Fibroblast of peridontal ligament (primary cell): Measurements from ENCODE around the gene CDYL2.
"Not testable (repeated sequence)": the region's sequence is repeated elsewhere in the genome, so short reads cannot be mapped to it uniquely, and the experiment has no call there.

Experiments
- DNase-seq: peaks from one replicate; pipeline ENCODE4 v3.0.0-alpha.2; 2010; ENCODE audit errors: extremely low read depth

The CDYL2 gene

GRCh38 chr16:80670170-80670865, 134.1 kb downstream of the CDYL2 start:
- DNase-seq = no peak

DNA sequence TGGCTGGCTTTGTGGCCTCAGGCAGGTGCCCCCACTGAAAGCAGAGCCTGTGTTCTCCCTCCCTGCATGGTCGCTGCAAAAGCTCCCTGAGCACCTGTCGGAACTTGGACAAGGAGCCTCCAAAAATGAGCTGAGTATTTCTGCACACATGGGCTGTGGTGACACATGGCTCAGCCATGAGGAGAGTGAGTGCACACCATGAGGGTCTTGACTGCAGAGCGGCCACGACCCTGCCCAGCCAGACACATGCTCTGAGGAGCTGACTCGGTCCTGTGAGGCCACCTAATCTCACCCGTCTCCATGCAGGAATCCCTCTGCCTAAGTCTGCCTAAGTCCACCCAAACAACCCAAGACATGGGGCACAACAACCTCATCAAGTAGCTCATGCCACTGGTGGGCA, 134.7 kb downstream of the CDYL2 start:
- DNase-seq = no peak

DNA sequence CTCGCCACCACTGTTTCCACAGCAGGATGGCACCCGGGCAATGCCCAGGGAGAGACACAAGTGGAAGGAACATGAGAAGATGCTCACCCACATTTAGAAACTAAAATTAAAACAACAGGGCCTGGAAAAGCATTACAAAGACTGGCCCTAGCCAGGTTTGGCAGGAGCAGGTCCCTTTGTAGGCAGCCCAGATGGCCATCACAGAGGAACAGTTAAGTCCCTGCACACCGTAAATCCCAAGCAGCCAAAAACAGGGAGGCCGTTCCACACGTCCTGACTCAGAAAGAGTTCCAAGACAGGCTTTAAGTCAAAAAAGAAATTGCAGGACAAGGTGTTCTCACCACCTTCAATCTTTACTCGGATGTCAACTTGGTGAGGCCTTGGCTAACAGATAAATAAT, 136.5 kb downstream of the CDYL2 start:
- DNase-seq = no peak

DNA sequence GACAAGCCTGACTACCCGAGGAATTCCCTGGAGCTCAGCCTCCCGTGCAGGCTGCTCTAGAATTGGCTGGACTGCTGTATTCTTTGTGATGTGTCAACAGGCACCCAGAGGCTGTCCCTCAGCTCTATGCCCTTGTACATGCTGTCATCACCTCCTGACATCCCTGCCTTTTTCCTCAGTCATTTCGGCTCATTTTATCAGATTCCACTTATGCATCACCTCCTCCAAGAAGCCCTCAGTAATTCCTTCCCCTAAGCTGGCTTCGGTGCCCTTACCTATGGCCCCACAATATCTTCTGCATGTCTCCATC, 137.2 kb downstream of the CDYL2 start:
- DNase-seq = no peak

GRCh38 chr16:80666378-80667250, 137.8 kb downstream of the CDYL2 start:
- no peak for DNase-seq

DNA sequence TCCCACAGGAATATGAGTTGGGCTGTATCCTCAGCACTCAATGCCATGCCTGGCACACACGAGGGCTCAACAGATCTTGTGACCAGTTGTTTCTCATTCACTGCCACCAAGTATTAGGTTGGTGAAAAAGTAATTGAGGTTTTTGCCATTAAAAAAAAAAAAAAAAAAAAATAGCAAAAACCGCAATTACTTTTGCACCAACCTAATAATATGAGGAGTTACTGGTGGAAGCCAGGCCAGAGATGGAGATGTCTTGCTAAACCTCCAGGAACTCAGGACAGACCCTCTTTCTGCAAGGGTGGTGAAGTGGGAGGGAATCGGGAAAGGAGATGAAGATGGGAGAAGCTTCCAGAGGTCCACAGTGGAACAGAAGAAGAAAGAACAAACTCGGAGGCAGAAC, 139.0 kb downstream of the CDYL2 start:
- DNase-seq = no peak

GRCh38 chr16:80664786-80665185, 139.6 kb downstream of the CDYL2 start:
- no peak for DNase-seq

DNA sequence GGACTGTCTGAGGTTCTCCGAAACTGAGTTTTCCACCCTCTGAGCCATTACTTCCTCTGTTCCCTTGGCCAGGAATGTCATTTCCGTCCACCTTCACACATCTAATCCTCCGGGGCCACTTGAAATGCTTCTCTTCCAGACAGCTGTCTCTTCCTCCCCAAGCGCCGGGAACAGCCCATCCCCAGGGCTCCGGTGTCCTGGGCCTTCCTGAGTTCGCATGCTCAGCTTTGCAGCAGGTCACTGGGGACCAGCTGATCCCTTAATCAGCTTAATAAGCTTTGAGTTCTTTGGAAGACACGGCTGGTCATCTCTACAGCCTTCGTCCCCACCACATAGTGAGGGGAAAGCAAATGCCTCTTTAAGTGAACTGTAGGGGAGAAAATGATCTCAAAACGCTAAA, 140.2 kb downstream of the CDYL2 start:
- no peak for DNase-seq

GRCh38 chr16:80663078-80663477, 141.3 kb downstream of the CDYL2 start:
- no peak for DNase-seq

DNA sequence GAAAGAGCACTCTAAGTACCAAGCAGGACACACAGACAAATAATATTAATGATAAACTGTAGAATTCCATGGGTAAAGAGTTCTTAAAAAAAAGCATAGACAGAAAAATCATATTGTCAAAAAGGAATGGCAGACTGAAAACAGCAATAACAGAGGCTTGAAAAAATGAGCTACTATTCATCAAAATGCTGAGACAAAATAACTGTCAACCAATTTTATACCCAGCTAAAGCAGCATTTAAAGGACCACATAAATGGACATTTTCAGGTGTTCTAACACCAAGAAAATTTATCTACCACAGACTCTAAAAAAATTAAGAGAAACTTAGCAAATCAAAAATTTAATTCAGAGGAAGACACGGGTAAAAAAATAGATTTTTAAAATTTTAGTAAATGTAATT, 144.5 kb downstream of the CDYL2 start:
- no peak for DNase-seq

GRCh38 chr16:80656711-80657150, 147.7 kb downstream of the CDYL2 start:
- DNase-seq = peak; percentile 17

DNA sequence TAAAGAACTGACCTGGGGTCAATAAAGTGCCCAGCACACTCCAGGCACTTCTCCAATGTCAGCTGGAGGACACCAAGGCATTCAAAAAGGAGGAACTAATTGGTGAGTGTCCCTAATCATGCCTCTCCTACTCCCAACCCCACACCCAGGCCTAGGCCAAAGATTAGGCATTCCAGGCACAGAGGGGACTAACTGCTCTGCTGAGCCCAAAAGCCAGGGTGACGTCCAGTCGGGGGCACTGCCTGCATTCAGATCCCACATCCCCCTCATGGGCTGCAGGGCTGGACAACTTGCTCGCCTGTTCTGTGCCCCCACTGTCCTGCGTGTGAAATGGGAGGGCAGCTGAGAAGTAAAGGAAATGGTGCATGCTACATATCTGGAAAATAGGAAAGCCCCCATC, 148.2 kb downstream of the CDYL2 start:
- no peak for DNase-seq

- no peak for DNase-seq
These were observed 148.6 kb downstream of the CDYL2 start for GRCh38 chr16:80655751-80656150.

GRCh38 chr16:80654094-80654862, 150.1 kb downstream of the CDYL2 start:
- DNase-seq = no peak

DNA sequence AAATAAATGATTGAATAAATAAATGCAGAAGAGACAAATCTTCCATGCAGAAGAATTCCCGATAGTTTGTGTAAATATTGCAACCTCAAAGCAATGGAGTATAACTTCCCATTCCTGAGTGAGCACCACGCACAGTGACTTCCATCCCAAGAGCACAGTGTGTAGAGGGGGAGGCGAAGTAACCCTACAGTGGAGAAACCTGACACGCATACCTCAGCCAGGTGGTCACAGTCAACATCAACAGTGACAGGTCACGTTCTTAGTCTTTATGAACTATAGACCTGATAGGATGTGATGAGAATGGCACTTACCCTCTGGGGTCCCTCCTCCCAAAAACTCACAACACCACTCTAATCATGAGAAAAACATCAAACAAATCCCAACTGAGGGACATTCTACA, 152.0 kb downstream of the CDYL2 start:
- no peak for DNase-seq

GRCh38 chr16:80650281-80650680, 154.1 kb downstream of the CDYL2 start:
- DNase-seq = not testable (repeated sequence)

DNA sequence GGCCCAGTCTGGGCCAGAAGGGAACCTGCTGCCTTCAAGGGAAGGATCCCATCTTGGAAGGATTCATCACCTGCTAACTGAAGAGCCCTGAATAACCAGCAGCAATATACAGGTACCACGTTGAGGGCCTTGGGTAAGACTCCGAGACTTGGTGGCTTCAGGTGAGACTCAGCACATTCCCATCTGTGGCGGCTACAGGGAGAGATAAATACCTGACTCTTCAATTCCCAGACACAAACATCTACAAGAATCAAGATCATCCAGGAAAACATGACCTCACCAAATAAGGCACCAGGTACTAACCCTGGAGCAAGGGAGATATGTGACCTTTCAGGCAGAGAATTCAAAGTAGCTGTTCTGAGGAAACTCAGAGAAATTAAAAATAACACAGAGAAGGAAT, 164.1 kb downstream of the CDYL2 start:
- DNase-seq = no peak

- DNase-seq = no peak
These were observed 164.8 kb downstream of the CDYL2 start for GRCh38 chr16:80639636-80640035.

DNA sequence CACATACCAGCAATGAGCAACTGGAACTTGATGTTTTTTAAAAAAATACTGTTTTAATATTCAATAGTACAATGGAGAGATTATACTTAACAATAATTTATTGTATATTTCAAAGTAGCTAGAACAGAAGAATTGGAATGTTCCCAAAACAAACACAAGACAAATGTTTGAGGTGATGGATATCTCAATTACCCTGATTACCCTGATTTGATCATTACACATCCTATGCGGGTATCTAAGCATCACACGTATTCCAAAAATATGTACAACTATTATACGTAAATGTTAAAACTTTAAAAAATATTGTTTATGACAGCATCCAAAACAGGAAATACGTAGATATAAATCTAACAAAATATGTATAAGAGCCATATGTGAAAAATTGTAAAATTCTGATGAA, 166.8 kb downstream of the CDYL2 start:
- no peak for DNase-seq

GRCh38 chr16:80631581-80631980, 172.8 kb downstream of the CDYL2 start:
- no peak for DNase-seq

GRCh38 chr16:80628254-80628653, 176.1 kb downstream of the CDYL2 start:
- DNase-seq = no peak

- DNase-seq = no peak
These were observed 177.3 kb downstream of the CDYL2 start for GRCh38 chr16:80627108-80627507.

DNA sequence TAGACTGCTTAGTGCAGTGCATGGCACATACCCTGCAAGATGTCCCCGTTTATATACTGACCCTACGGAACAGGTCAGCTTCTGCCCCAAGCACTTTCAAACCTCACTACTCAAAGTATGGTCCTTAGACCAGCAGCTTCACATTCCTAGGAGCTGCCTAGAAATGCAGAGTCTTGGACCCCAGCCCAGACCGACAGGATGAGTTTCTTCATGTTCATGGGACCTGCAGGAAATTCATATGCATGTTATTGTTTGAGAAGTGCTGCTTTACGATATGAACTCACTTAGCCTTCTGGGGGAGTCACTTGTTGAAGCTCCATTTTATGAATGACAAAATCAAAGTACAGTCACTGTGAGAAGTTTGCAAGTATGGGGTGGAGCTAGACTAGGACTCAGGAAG, 181.0 kb downstream of the CDYL2 start:
- DNase-seq = peak; percentile 15
